Activated T-cell treated with anti-CD3 and anti-CD28 coated beads, Interleukin-2, amount 50 U/mL, for 4 hours (primary cell): ENCODE results near the gene CCDC77. TPM values are rescaled to one million over a fixed set of nuclear protein-coding genes. Genes with fewer than 3 reads are reported as not detected.
"Not testable (repeated sequence)": the region's sequence is repeated elsewhere in the genome, so short reads cannot be mapped to it uniquely, and the experiment has no call there.

Experiments
- ATAC-seq, 2 donors: fragments of 200-7000 bp; cut with Tn5 transposase; one replicate each; pipeline ENCODE4 v1.10.0; 2021
- DNase-seq: peaks from one replicate; pipeline ENCODE4 v3.0.0-alpha.2; 2020
- H3K27me3 Mint-ChIP-seq: one replicate; pipeline ENCODE4 v1.8.0; 2021; ENCODE audit warnings: low read depth, mixed read lengths
- H3K36me3 Mint-ChIP-seq: one replicate; pipeline ENCODE4 v1.8.0; 2022; ENCODE audit warnings: mixed read lengths; ENCODE audit not compliant: insufficient read depth
- H3K4me1 Mint-ChIP-seq: one replicate; pipeline ENCODE4 v1.8.0; 2021; ENCODE audit warnings: low read depth, mixed read lengths
- H3K4me3 Mint-ChIP-seq: one replicate; pipeline ENCODE4 v1.8.0; 2021; ENCODE audit warnings: mild to moderate bottlenecking, moderate library complexity, mixed read lengths
- H3K9me3 Mint-ChIP-seq: one replicate; pipeline ENCODE4 v1.8.0; 2021; ENCODE audit warnings: mixed read lengths
- total RNA-seq, 3 donors: library from RNA; stranded (reverse); gene quantifications; one replicate each; pipeline ENCODE4 v1.2.1, GENCODE V29; 2021

Gene CCDC77
- total RNA-seq = 1 to 10 TPM; 6.9 to 8.8 (median 8.1) TPM

- Mint-ChIP-seq H3K9me3 (no peaks in the 10 kb centered on the region), H3K4me1 (no peaks in the 10 kb centered on the region), H3K4me3 (no peak within 1 kb of the TSS), H3K27me3 (no peaks in the 10 kb centered on the region), H3K36me3 (no peaks in the 10 kb centered on the region)
- peak; percentile 100 for ATAC-seq
- DNase-seq = peak; percentile 88
Measured at GRCh38 chr12:401235-402028, at the start of gene CCDC77. Gene CCDC77, plus strand, starts transcription at chr12:401644. Its CDS starts 7,740 bp downstream, at chr12:409384.

GRCh38 chr12:356276-356988, 45.0 kb upstream of the CCDC77 start:
- ATAC-seq (no peak), DNase-seq (no peak)
- Mint-ChIP-seq H3K4me3 (no peak overlapping the region), H3K27me3 (no peaks in the 10 kb centered on the region), H3K4me1 (peaks cover 14% of the 10 kb centered on the region), H3K9me3 (no peaks in the 10 kb centered on the region), H3K36me3 (peaks cover 62% of the 10 kb centered on the region)

- no peak for ATAC-seq
Measured at GRCh38 chr12:359091-359490, 42.4 kb upstream of the CCDC77 start.

GRCh38 chr12:366820-367219, 34.6 kb upstream of the CCDC77 start:
- Mint-ChIP-seq H3K9me3 (no peaks in the 10 kb centered on the region), H3K4me1 (no peaks in the 10 kb centered on the region), H3K36me3 (peaks cover 62% of the 10 kb centered on the region), H3K27me3 (no peaks in the 10 kb centered on the region), H3K4me3 (no peak overlapping the region)
- ATAC-seq = no peak
- DNase-seq = no peak

More at GRCh38 chr12:359091-359490, 42.4 kb upstream of the CCDC77 start:
- Mint-ChIP-seq H3K9me3 (no peaks in the 10 kb centered on the region), H3K4me3 (no peak overlapping the region), H3K36me3 (peaks cover 66% of the 10 kb centered on the region), H3K27me3 (no peaks in the 10 kb centered on the region), H3K4me1 (peaks cover 14% of the 10 kb centered on the region)
- DNase-seq = no peak

GRCh38 chr12:367972-368371, 33.5 kb upstream of the CCDC77 start:
- ATAC-seq (no peak), DNase-seq (no peak)
- Mint-ChIP-seq H3K27me3 (no peaks in the 10 kb centered on the region), H3K9me3 (no peaks in the 10 kb centered on the region), H3K4me1 (no peaks in the 10 kb centered on the region), H3K4me3 (no peak overlapping the region), H3K36me3 (peaks cover 64% of the 10 kb centered on the region)

GRCh38 chr12:370739-371485, 30.5 kb upstream of the CCDC77 start:
- H3K27me3 Mint-ChIP-seq, H3K9me3 Mint-ChIP-seq, DNase-seq, H3K4me1 Mint-ChIP-seq, H3K4me3 Mint-ChIP-seq, ATAC-seq: not testable (repeated sequence)
- H3K36me3 Mint-ChIP-seq = peaks cover 71% of the 10 kb centered on the region

- ATAC-seq (no peak), DNase-seq (no peak)
- Mint-ChIP-seq H3K4me1 (peaks cover 36% of the 10 kb centered on the region), H3K27me3 (no peaks in the 10 kb centered on the region), H3K4me3 (peak overlapping the region; percentile 94), H3K36me3 (peaks cover 23% of the 10 kb centered on the region), H3K9me3 (no peaks in the 10 kb centered on the region)
Measured at GRCh38 chr12:386651-387050, 14.8 kb upstream of the CCDC77 start.

- Mint-ChIP-seq H3K36me3 (peaks cover 19% of the 10 kb centered on the region), H3K27me3 (no peaks in the 10 kb centered on the region), H3K4me3 (peak overlapping the region; percentile 94), H3K9me3 (no peaks in the 10 kb centered on the region), H3K4me1 (peaks cover 36% of the 10 kb centered on the region)
- ATAC-seq (no peak), DNase-seq (no peak)
Measured at GRCh38 chr12:388012-388411, 13.4 kb upstream of the CCDC77 start.

- peaks cover 36% of the 10 kb centered on the region for H3K4me1 Mint-ChIP-seq
- H3K27me3 Mint-ChIP-seq = no peaks in the 10 kb centered on the region
- no peaks in the 10 kb centered on the region for H3K9me3 Mint-ChIP-seq
- peak overlapping the region; percentile 94 for H3K4me3 Mint-ChIP-seq
- peak; percentile 19 for DNase-seq
- ATAC-seq = peak; percentile 55 to 67
- peaks cover 15% of the 10 kb centered on the region for H3K36me3 Mint-ChIP-seq
Measured at GRCh38 chr12:388541-389141, 12.8 kb upstream of the CCDC77 start.

- ATAC-seq = peak; percentile 93 to 95
- peak; percentile 86 for DNase-seq
- no peaks in the 10 kb centered on the region for H3K27me3 Mint-ChIP-seq
- no peaks in the 10 kb centered on the region for H3K9me3 Mint-ChIP-seq
- peaks cover 12% of the 10 kb centered on the region for H3K36me3 Mint-ChIP-seq
- H3K4me1 Mint-ChIP-seq = peaks cover 29% of the 10 kb centered on the region
- peak within 1 kb of the TSS; percentile 94 for H3K4me3 Mint-ChIP-seq
Measured at GRCh38 chr12:389142-390096, 12.0 kb upstream of the CCDC77 start, which contains the start of gene KDM5A. Gene KDM5A, minus strand, starts transcription at chr12:389320. Its CDS starts 229 bp downstream, at chr12:389091.

GRCh38 chr12:400828-401227, 616 bp upstream of the CCDC77 start:
- H3K4me1 Mint-ChIP-seq = no peaks in the 10 kb centered on the region
- no peak overlapping the region for H3K4me3 Mint-ChIP-seq
- H3K27me3 Mint-ChIP-seq = no peaks in the 10 kb centered on the region

GRCh38 chr12:402029-402389, 565 bp downstream of the CCDC77 start:
- ATAC-seq = no peak
- no peaks in the 10 kb centered on the region for H3K36me3 Mint-ChIP-seq
- no peaks in the 10 kb centered on the region for H3K27me3 Mint-ChIP-seq
- no peaks in the 10 kb centered on the region for H3K4me1 Mint-ChIP-seq
- no peak for DNase-seq
- H3K9me3 Mint-ChIP-seq = no peaks in the 10 kb centered on the region
- H3K4me3 Mint-ChIP-seq = no peak overlapping the region

More at GRCh38 chr12:400828-401227, 616 bp upstream of the CCDC77 start:
- Mint-ChIP-seq H3K9me3 (no peaks in the 10 kb centered on the region), H3K36me3 (no peaks in the 10 kb centered on the region)
- no peak for ATAC-seq
- no peak for DNase-seq

- no peak for DNase-seq
- Mint-ChIP-seq H3K4me3 (no peak overlapping the region), H3K27me3 (no peaks in the 10 kb centered on the region), H3K4me1 (no peaks in the 10 kb centered on the region), H3K36me3 (peaks cover 21% of the 10 kb centered on the region), H3K9me3 (no peaks in the 10 kb centered on the region)
- ATAC-seq = no peak
Measured at GRCh38 chr12:414859-415258, 13.4 kb downstream of the CCDC77 start.
